T47D (cell line): ENCODE data around the gene SLC1A3.
A peak's percentile ranks its signal among the peaks of the same experiment; 100 is the strongest.

ENCODE experiments used
- DNase-seq, 2 experiments: peaks; one replicate each; pipeline versions ENCODE4 v3.0.0 to v3.0.0-alpha.2; 2011 to 2012; ENCODE audit warnings: low read depth in 1 of 2, low spot score in 1 of 2
- JUND ChIP-seq: IDR thresholded peaks from 2 replicates; pipeline ENCODE4 v1.6.1; 2012; ENCODE audit warnings: low read depth
- in situ Hi-C: cut with HindIII; loops from 2 replicates; pipeline ENCODE4 v1.10.0; 2016; ENCODE audit warnings: low sequenced_read_pairs, low pct_unique_long_range_greater_than_20kb

Gene SLC1A3

DNA sequence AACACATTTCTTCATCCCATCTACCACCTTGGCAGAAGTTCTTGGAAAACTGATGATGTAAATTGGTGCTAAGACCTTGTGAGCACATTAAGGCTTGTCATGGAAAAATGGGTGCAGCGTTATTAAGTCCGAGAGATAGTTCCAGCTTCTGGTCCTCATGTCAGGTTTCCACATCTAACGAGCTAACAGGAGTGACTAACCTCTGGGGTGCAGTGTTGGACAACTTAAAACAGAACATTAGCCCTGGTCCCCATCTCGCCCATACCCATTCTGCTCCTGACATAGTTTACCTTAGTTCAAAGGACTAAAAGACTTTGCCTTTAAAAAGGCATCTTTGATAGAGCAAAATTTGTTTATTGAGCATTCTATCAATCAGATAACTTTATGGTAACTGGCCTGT, 128.0 kb downstream of the SLC1A3 start:
- in situ Hi-C loops = no loop called here
- DNase-seq = peak; percentile 37 to 74
- no peak for TF ChIP-seq JUND

DNA sequence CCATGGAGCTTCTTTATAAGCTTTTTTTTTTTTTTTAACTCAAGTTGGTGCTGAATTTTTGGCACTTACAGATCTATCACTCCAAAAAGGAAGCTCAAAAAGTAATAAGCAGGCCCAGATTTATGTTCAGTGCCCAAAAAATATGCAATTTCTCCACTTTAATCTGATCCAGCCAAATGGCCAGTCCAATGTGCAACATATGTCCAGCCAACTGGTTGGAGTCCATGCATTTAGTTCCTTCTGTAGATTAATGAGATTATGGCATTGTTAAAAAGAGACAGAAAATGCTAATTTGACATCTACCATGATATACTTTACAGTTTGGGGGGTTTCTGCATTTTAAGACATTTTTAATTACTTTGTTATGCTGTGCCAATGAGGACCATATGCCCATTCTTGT, 129.5 kb downstream of the SLC1A3 start:
- DNase-seq = no peak
- in situ Hi-C loops = no loop called here
- TF ChIP-seq JUND = no peak
